ENCODE data around the gene RXRA. TPM values are rescaled to one million over a fixed set of nuclear protein-coding genes. Genes with fewer than 3 reads are reported as not detected.
"Not testable (repeated sequence)": the region's sequence is repeated elsewhere in the genome, so short reads cannot be mapped to it uniquely, and the experiment has no call there.

RXRA gene
- total RNA-seq, 6 experiments from 2014 or later = 23.2 to 31.9 (median 28.0) TPM

GRCh38 chr9:134304261-134304660 is 22.0 kb upstream of the RXRA start:
- Mint-ChIP-seq H3K9me3 (no peaks in the 10 kb centered on the region), H3K27ac (no peak overlapping the region), H3K27me3 (ENCODE audit: insufficient read depth) (peaks cover 36% of the 10 kb centered on the region), H3K4me1 (ENCODE audit: low read depth) (no peaks in the 10 kb centered on the region), H3K36me3 (ENCODE audit: low read depth) (no peaks in the 10 kb centered on the region), H3K4me3 (no peak overlapping the region)
- TF ChIP-seq, protein P1, sequence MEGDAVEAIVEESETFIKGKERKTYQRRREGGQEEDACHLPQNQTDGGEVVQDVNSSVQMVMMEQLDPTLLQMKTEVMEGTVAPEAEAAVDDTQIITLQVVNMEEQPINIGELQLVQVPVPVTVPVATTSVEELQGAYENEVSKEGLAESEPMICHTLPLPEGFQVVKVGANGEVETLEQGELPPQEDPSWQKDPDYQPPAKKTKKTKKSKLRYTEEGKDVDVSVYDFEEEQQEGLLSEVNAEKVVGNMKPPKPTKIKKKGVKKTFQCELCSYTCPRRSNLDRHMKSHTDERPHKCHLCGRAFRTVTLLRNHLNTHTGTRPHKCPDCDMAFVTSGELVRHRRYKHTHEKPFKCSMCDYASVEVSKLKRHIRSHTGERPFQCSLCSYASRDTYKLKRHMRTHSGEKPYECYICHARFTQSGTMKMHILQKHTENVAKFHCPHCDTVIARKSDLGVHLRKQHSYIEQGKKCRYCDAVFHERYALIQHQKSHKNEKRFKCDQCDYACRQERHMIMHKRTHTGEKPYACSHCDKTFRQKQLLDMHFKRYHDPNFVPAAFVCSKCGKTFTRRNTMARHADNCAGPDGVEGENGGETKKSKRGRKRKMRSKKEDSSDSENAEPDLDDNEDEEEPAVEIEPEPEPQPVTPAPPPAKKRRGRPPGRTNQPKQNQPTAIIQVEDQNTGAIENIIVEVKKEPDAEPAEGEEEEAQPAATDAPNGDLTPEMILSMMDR (IDR thresholded peaks at IDR 0.05) = no peak
- no peak for DNase-seq

DNA sequence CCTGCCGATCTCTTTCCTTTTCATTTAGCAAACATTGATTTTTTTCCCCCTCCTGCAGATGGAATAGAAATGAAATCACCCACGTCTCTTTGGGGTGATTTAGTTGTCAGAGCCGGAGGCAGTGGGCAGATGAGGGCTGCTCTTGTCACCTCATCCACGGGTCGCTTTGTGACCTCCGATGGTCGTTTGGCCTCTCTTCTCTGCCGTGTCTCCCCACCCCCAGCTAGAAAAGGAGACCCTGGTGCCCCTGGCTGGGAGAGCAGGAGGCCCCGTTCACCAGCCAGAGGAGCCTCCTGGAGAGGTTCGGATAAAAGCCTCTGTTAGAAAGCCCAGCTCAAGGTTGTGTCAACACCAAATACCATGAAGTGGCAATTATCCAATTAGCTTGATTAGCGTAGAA is 21.6 kb upstream of the RXRA start:
- H3K4me1 Mint-ChIP-seq (ENCODE audit: low read depth) = no peaks in the 10 kb centered on the region
- TF ChIP-seq, protein P1 (IDR thresholded peaks at IDR 0.05) = no peak
- peaks cover 35% of the 10 kb centered on the region for H3K27me3 Mint-ChIP-seq (ENCODE audit: insufficient read depth)
- no peak overlapping the region for H3K27ac Mint-ChIP-seq
- no peak for DNase-seq
- H3K9me3 Mint-ChIP-seq = no peaks in the 10 kb centered on the region
- H3K4me3 Mint-ChIP-seq = no peak overlapping the region
- H3K36me3 Mint-ChIP-seq (ENCODE audit: low read depth) = no peaks in the 10 kb centered on the region

DNA sequence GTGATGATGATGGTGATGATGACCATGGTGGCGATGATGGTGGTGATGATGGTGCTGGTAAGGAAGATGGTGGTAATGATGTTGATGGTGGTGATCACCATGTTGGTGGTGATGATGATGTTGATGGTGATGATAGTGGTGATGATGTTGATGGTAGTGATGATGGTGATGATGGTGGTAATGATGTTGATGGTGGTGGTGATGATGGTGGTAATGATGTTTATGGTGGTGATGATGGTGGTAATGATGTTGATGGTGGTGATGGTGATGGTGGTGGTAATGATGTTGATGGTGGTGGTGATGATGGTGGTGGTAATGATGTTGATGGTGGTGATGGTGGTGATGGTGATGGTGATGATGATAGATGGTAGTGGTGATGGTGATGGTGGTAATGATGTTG is 20.7 kb upstream of the RXRA start:
- DNase-seq = no peak
- Mint-ChIP-seq H3K4me3 (no peak overlapping the region), H3K27ac (no peak overlapping the region), H3K27me3 (ENCODE audit: insufficient read depth) (peaks cover 29% of the 10 kb centered on the region), H3K4me1 (ENCODE audit: low read depth) (no peaks in the 10 kb centered on the region), H3K36me3 (ENCODE audit: low read depth) (no peaks in the 10 kb centered on the region), H3K9me3 (no peaks in the 10 kb centered on the region)
- TF ChIP-seq, protein P1 (IDR thresholded peaks at IDR 0.05) = no peak

GRCh38 chr9:134306042-134306441 is 20.2 kb upstream of the RXRA start:
- H3K27me3 Mint-ChIP-seq (ENCODE audit: insufficient read depth) = peaks cover 27% of the 10 kb centered on the region
- DNase-seq; H3K36me3 Mint-ChIP-seq (ENCODE audit: low read depth); H3K4me3 Mint-ChIP-seq; H3K27ac Mint-ChIP-seq; H3K9me3 Mint-ChIP-seq; H3K4me1 Mint-ChIP-seq (ENCODE audit: low read depth): not testable (repeated sequence)

DNA sequence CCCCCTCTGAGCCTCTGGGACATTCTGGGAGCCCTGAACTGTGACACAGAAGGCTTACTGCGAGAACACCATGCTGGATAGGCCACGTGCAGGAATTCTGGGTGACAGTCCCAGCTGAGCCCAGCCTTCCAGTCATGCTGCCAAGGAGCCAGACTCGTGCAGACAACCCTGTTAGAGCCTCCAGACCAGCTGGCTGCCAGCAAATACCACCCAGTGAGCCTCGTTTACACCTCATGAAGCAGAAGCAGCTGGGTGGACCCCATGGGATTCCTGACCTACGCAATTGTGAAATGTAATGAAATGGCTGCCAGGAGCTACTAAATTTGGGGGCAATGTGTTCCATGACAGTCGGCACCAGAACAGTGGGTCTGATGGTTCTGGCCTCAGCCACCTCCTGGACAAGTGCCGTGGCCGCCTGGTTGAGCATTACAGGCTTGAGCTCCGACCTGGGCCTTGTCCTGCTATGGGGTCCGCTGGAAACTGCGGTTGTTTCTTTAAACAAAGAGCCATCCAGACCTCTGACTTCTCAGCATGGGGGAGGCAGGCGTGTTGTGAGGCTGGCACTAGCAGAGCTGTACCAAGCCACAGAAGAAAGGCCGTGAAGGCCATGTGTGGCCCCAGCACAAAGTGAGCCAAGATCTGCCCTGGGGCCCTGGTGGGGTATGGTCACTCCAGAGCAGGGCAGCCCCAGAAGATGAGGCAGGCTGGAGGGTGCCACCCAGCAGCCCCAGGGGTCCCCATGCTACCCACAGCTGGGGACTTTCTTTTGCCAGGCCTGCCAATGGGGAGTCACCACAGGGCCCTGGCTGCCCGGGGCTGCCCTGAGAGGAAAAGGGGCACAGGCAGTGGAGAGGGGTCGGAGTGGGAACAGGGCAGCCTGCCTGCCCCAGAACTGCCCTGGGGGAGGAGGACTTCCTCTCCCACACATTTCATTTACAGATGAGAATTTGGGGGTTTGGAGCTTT is 19.3 kb upstream of the RXRA start:
- Mint-ChIP-seq H3K27me3 (ENCODE audit: insufficient read depth) (peaks cover 27% of the 10 kb centered on the region), H3K36me3 (ENCODE audit: low read depth) (no peaks in the 10 kb centered on the region), H3K4me1 (ENCODE audit: low read depth) (no peaks in the 10 kb centered on the region), H3K4me3 (no peak overlapping the region), H3K27ac (no peak overlapping the region), H3K9me3 (peaks cover 4% of the 10 kb centered on the region; the same call in 1 of the 2 replicates)
- TF ChIP-seq, protein P1 (IDR thresholded peaks at IDR 0.05) = no peak
- DNase-seq = no peak
